ENCODE data around the gene LILRB5.
"Not testable (repeated sequence)": the region's sequence is repeated elsewhere in the genome, so short reads cannot be mapped to it uniquely, and the experiment has no call there.

Gene LILRB5

DNA sequence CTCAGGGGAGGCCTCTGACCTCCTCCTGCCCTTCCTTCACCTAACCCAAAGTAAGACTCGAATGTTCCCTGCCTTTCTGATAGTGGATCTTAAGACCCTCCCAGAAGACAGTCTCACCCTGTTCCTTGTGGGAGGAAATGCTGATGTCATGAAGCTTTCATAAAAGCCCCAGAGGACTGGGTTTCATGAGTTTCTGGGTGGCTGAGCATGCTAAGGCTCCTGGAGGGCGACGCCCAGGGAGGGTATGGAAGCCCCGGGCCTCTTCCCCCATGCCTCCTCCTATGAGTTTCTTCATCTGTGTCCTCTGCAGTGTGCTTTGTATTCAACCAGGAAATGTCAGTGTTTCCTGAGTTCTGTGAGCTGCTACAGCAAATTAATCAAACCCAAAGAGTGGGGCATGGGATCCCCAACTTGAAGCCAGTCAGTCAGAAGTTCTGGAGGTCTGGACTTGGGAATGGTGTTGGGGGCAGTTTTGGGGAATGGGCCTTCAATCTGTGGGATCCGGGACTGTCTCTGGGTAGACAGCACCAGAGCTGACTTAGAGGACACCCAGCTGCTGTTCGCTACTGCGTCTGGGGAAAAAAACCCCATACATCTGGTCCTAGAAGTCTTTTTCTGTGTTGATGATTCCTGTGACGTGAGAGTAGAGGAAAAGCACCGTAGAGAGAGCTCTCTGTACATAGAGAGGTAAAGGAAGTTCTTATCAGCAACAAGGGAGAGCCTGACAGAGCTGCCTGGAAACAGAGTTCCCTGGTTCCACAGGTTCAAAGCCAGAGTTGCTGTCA lies 25.8 kb upstream of the LILRB5 start:
- DNase-seq, result no peak
- H3K27me3 ChIP-seq, result peaks cover 0 to 20% of the 10 kb centered on the region in 2 donors
- TF ChIP-seq, protein P1, sequence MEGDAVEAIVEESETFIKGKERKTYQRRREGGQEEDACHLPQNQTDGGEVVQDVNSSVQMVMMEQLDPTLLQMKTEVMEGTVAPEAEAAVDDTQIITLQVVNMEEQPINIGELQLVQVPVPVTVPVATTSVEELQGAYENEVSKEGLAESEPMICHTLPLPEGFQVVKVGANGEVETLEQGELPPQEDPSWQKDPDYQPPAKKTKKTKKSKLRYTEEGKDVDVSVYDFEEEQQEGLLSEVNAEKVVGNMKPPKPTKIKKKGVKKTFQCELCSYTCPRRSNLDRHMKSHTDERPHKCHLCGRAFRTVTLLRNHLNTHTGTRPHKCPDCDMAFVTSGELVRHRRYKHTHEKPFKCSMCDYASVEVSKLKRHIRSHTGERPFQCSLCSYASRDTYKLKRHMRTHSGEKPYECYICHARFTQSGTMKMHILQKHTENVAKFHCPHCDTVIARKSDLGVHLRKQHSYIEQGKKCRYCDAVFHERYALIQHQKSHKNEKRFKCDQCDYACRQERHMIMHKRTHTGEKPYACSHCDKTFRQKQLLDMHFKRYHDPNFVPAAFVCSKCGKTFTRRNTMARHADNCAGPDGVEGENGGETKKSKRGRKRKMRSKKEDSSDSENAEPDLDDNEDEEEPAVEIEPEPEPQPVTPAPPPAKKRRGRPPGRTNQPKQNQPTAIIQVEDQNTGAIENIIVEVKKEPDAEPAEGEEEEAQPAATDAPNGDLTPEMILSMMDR (IDR thresholded peaks at IDR 0.05), result no peak
- H3K36me3 ChIP-seq, result no peaks in the 10 kb centered on the region
- no peak overlapping the region for H3K27ac ChIP-seq
- H3K4me1 ChIP-seq, result no peaks in the 10 kb centered on the region
- no peaks in the 10 kb centered on the region for H3K9me3 ChIP-seq
- intact Hi-C loops (cut with DNase I; ENCODE audit: low total_unique reads), result loop anchor here (5.0 kb wide), 1 partner anchor 304 kb away; no protein-coding TSS in a partner anchor
- H3K4me3 ChIP-seq, result no peak overlapping the region

DNA sequence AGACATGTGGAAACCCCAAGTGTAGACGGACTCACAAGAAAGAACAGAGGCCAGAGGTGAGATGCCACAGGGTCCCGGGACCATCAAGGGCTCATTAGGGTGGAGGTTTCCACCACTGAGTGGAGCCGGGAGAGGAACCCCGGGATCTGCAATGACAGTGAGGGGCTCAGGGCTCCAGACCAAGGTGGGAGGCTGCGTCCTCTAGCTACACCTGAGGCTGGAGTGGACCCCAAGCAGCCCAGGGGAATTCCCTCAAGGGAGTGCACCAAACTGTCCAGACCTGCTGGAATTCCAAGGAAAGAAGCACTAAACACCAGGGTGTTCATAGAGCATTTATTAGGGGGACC lies 24.6 kb upstream of the LILRB5 start:
- H3K27ac ChIP-seq, H3K36me3 ChIP-seq, H3K4me3 ChIP-seq, H3K4me1 ChIP-seq, H3K9me3 ChIP-seq, DNase-seq: not testable (repeated sequence)
- H3K27me3 ChIP-seq, result peaks cover 0 to 25% of the 10 kb centered on the region in 2 donors
- intact Hi-C loops (cut with DNase I; ENCODE audit: low total_unique reads), result loop anchor here (5.0 kb wide), 1 partner anchor 306 kb away; no protein-coding TSS in a partner anchor

DNA sequence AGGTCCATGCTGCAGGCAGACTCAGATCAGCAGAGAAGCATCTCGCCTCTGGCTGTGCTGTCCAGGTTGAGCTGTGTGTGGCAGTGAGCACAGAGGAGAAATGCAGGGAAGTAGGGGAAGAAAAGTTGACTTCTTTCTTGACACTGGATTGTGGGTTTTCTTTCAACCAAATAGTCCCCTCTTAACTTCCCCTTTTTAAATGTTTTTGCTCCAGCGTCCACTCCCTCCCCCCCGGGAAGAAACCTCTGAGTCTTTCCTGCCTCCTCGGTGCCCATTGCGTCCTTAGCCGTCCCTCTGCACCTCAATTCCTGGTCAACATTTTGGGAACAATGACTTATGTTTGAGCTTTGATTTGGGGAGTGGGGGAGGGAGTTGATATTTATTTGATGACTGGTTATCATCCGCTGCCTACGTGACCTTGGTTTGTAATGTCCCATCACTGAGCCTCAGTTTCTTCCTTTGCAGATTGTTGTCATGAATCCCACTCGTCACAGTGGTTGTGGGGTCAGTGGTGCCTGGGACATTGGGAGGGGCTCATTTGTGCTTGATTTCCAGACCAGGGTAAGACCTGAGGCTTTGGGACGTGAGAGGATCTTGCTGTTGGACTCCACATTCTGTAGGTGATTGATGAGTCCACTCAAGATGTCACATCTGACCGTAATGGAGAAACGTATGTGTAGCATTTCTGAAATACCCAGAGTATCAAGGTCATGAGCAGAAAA lies 24.1 kb upstream of the LILRB5 start, which contains the start of gene LILRB2:
Gene LILRB2, minus strand, starts transcription at position 104 of the 722 bp plus-strand sequence. CDS start 614 bp downstream, outside the sequence.
- no peaks in the 10 kb centered on the region for H3K4me1 ChIP-seq
- H3K27ac ChIP-seq, result no peak within 1 kb of the TSS
- TF ChIP-seq, protein P1 (IDR thresholded peaks at IDR 0.05), result no peak
- peak in 1 of 2 donors; percentile 31 for DNase-seq
- peaks cover 0 to 27% of the 10 kb centered on the region in 2 donors for H3K27me3 ChIP-seq
- no peaks in the 10 kb centered on the region for H3K9me3 ChIP-seq
- intact Hi-C loops (cut with DNase I; ENCODE audit: low total_unique reads), result loop anchor here (5.0 kb wide), 1 partner anchor 306 kb away; no protein-coding TSS in a partner anchor
- H3K36me3 ChIP-seq, result no peaks in the 10 kb centered on the region
- H3K4me3 ChIP-seq, result no peak within 1 kb of the TSS

DNA sequence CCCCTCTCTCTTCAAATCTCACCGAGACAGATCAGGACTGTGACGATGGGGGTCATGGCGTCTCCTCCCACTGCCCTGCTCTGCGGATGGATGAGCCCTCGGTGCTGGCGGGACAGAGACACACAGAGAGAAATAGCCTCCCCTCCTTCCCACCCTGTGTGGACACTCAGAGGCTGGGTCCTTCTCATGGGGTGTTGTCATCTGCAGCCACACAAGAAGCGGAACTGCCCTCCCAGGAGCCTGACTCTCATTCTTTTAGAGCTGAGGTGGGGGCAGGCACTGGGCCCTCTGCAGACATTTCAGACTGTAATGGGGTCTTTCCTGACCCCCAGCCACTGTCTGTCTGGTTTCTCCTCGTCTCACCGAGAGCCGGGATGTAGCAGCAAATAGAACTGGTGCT lies 23.4 kb upstream of the LILRB5 start:
- H3K27ac ChIP-seq, result not testable (repeated sequence)

DNA sequence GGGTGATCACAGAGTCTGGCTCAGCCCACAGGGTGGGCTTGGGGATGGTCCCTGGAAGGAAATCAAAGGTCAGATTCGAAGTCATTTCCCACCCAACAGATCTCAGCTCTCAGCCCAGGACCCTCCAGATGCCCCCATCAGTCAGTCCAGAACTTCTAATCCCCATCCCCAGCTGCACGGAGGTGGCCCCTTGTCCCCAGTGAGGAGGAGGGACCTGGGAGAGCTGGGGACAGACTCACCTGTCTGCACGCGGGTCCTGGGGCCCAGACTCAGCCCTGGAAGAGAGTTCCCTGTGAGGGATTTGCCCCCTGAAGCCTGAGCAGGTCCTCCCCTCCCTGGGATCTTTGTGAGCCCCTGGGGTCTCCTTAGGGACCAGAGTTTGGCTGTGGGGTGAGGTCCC lies 23.0 kb upstream of the LILRB5 start:
- H3K27me3 ChIP-seq, result peaks cover 0 to 27% of the 10 kb centered on the region in 2 donors
- H3K27ac ChIP-seq, H3K4me1 ChIP-seq, H3K4me3 ChIP-seq, H3K36me3 ChIP-seq, H3K9me3 ChIP-seq, DNase-seq: not testable (repeated sequence)
- intact Hi-C loops (cut with DNase I; ENCODE audit: low total_unique reads), result loop anchor here (5.0 kb wide), 1 partner anchor 307 kb away; no protein-coding TSS in a partner anchor

More for the DNA sequence above, 23.4 kb upstream of the LILRB5 start:
- not testable (repeated sequence) for H3K4me1 ChIP-seq, H3K4me3 ChIP-seq, H3K36me3 ChIP-seq, H3K9me3 ChIP-seq
- intact Hi-C loops (cut with DNase I; ENCODE audit: low total_unique reads), result loop anchor here (5.0 kb wide), 1 partner anchor 307 kb away; no protein-coding TSS in a partner anchor
- peak in 1 of 2 donors; percentile 41 for DNase-seq
- H3K27me3 ChIP-seq, result peaks cover 0 to 27% of the 10 kb centered on the region in 2 donors

DNA sequence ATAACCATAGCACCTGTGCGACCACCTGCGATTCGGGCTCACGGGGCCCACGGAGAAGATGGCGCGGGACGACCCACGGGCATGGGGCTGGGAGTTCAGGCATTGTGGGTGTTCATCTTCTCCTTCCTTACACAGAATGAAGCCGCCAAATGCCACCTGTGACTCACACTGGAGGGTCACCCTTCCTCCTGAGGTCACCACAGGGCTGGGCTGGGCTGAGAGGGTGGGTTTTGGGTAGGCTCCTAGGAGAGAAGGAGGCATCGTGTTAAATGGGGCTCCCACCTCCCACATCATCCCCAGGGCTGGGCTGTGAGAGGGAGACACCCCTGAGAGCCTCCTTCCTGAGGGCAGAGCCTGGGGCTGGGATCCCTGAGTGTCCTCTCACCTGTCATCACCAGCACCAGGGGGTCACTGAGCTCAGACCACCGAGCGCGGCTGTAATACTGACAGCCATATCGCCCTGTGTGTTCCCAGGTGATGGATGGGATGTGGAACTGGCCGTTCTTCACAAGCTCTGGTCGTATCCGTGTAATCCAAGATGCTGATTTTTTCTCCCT lies 22.4 kb upstream of the LILRB5 start:
- TF ChIP-seq, protein P1 (IDR thresholded peaks at IDR 0.05), result no peak
- Histone ChIP-seq H3K4me3 (no peak overlapping the region), H3K27me3 (peaks cover 0 to 27% of the 10 kb centered on the region in 2 donors), H3K27ac (no peak overlapping the region), H3K9me3 (no peaks in the 10 kb centered on the region), H3K36me3 (no peaks in the 10 kb centered on the region), H3K4me1 (no peaks in the 10 kb centered on the region)
- DNase-seq, result no peak
- intact Hi-C loops (cut with DNase I; ENCODE audit: low total_unique reads), result no loop called here

DNA sequence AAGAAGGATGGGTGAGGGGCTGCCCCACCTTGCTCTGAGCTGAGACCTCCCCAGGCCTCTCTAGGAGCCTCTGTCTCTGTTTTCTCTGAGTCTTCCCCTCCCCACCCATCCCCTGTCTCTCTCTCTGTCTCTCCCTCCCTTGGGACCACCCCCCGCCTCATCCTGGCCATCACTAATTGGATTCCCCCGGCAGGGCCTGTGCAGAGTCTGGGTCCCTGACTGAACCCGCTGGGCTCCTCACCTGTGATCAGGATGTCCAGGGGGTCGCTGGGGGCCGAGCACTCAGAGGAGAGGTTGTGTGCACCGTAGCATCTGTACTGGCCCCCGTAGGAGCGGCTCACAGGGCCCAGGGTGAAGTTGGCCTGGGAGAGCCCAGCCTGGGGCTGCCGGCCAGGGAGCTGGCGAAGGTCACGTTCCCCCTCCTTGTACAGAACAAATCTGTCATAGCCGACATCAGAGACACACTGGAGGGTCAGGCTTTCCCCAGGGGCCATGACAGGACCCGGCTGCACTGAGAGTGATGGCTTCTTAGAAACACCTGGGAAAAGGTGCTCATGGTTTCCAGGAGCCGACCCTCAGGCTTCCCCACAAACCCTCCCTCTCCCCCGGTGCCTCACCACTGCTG lies 21.6 kb upstream of the LILRB5 start:
- intact Hi-C loops (cut with DNase I; ENCODE audit: low total_unique reads); H3K4me1 ChIP-seq: not testable (repeated sequence)

DNA sequence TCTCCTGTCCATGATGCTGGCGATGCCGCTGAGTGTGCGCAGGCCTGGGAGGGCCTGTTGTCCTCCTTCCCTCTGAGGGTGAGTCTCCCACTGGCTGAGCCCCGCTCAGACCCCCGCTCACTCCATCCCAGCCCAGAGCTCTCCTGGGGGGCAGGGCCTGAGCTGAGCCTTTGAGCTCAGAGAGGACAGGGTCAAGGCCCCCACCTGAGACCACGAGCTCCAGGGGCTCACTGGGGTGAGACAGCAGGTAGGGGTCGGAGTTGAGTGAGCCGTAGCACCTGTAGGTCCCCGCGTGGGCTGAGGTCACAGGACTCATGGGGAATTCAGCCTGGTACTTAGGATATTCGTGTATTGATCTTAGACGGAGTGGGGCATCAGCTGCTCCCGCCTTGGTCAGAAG lies 21.0 kb upstream of the LILRB5 start:
- H3K36me3 ChIP-seq; DNase-seq; H3K9me3 ChIP-seq; intact Hi-C loops (cut with DNase I; ENCODE audit: low total_unique reads); H3K4me1 ChIP-seq; H3K4me3 ChIP-seq; H3K27ac ChIP-seq: not testable (repeated sequence)
- peaks cover 0 to 27% of the 10 kb centered on the region in 2 donors for H3K27me3 ChIP-seq

More for the DNA sequence above, 21.6 kb upstream of the LILRB5 start:
- H3K9me3 ChIP-seq, DNase-seq, H3K27ac ChIP-seq, H3K4me3 ChIP-seq, H3K36me3 ChIP-seq: not testable (repeated sequence)
- H3K27me3 ChIP-seq, result peaks cover 0 to 27% of the 10 kb centered on the region in 2 donors

DNA sequence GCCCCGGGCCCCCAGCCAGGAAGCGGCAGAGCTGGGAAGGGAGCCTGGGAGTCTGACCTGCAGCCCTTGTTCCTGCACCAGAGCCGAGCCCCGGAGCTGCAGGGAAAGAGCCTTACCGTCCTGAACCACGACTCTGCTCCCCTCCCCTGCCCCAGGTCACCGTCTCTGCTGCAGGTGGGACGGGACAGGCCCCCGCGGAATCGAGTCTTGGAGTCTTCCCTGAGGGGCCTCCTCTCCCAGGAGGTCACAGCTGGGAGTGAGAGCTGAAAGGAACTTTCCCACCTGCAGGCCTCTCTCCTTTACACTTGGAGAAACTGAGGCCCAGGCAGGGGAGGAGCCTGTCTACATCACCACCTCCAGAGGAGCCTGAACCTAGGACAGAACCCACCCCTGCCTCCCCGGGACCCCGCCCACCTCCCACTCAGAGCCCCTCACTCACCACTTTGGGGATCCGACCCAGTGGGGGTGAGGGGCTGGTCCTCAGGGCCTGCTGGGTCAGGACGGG lies 20.1 kb upstream of the LILRB5 start:
- H3K9me3 ChIP-seq; H3K36me3 ChIP-seq; H3K4me3 ChIP-seq; H3K27ac ChIP-seq; intact Hi-C loops (cut with DNase I; ENCODE audit: low total_unique reads); H3K4me1 ChIP-seq; DNase-seq: not testable (repeated sequence)
- H3K27me3 ChIP-seq, result peaks cover 0 to 27% of the 10 kb centered on the region in 2 donors

Measured in tibial artery (tissue), 4 donors.